ENCODE results near the gene NUBP1.
"Not testable (repeated sequence)": the region's sequence is repeated elsewhere in the genome, so short reads cannot be mapped to it uniquely, and the experiment has no call there.

The NUBP1 gene

GRCh38 chr16:10776923-10777322 lies 33.3 kb downstream of the NUBP1 start:
- H3K4me3 ChIP-seq (ENCODE audit: low read depth, low read length); H3K36me3 ChIP-seq (ENCODE audit: control insufficient read depth, insufficient read depth, low read length); H3K4me1 ChIP-seq (ENCODE audit: control insufficient read depth, insufficient read depth, low read length); H3K9ac ChIP-seq (ENCODE audit: low read depth, low read length); H3K9me3 ChIP-seq (ENCODE audit: control insufficient read depth, insufficient read depth, low read length); H3K27me3 ChIP-seq (ENCODE audit: control insufficient read depth, insufficient read depth, low read length): not testable (repeated sequence)

DNA sequence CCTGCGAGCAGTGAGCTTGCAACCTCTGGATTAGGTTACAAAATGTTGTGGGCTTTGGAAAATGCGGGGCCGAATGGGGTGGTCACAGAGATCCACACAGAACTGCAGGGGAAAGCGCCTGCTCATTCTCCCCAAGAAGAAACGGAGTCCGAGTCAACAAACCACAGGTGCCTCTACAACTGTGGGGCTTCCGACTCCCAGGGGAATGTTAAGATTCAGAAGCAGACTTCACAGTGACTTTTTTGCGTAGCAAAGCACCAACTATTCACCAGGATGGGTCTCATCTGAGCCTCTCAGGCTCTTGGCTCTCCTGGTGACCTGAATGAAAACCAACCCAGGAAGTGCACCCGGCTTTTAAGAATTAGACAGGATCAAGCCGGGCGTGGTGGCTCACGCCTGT lies 33.7 kb downstream of the NUBP1 start:
- Histone ChIP-seq H3K9me3 (ENCODE audit: control insufficient read depth, insufficient read depth, low read length) (no peaks in the 10 kb centered on the region), H3K4me1 (ENCODE audit: control insufficient read depth, insufficient read depth, low read length) (no peaks in the 10 kb centered on the region), H3K27me3 (ENCODE audit: control insufficient read depth, insufficient read depth, low read length) (no peaks in the 10 kb centered on the region), H3K4me3 (ENCODE audit: low read depth, low read length) (no peak overlapping the region), H3K9ac (ENCODE audit: low read depth, low read length) (no peak overlapping the region), H3K36me3 (ENCODE audit: control insufficient read depth, insufficient read depth, low read length) (no peaks in the 10 kb centered on the region)

DNA sequence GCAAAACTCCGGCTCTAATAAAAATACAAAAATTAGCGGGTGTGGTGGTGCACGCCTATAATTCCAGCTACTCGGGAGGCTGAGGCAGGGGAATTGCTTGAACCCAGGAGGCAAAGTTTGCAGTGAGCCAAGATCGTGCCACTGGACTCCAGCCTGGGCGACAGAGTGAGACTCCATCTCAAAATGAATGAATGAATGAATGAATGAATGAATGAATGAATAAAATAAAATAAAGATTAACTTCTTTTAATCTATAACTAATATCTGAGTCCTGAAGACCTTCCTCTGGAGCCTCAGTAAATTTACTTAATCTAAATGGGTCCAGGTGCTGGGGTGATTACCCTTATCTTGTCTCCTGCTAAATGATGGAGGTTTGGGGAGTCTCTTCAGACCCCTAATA lies 36.3 kb downstream of the NUBP1 start:
- not testable (repeated sequence) for H3K9ac ChIP-seq (ENCODE audit: low read depth, low read length); H3K4me1 ChIP-seq (ENCODE audit: control insufficient read depth, insufficient read depth, low read length); H3K36me3 ChIP-seq (ENCODE audit: control insufficient read depth, insufficient read depth, low read length)

DNA sequence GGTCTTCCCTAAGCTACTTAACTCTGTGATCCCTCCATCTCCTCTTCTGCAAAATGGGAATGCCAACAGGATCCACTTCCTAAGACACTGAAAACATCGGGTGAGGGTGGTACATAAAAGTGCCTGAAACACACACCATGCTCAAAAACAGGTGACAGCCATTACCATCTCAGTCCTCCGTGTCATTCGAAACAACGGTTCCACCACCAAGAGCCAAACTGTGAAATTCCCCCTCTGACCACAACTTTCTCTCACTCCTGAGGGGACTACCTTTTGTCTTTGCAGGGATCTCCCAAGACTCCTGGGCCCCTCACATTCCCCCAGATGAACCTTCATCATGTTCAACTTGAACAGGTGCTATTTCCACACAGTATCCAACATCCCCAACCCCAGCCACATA lies 37.0 kb downstream of the NUBP1 start:
- Histone ChIP-seq H3K4me3 (ENCODE audit: low read depth, low read length) (no peak overlapping the region), H3K9ac (ENCODE audit: low read depth, low read length) (no peak overlapping the region), H3K4me1 (ENCODE audit: control insufficient read depth, insufficient read depth, low read length) (no peaks in the 10 kb centered on the region)

More for the DNA sequence above, 36.3 kb downstream of the NUBP1 start:
- H3K9me3 ChIP-seq (ENCODE audit: control insufficient read depth, insufficient read depth, low read length); H3K4me3 ChIP-seq (ENCODE audit: low read depth, low read length); H3K27me3 ChIP-seq (ENCODE audit: control insufficient read depth, insufficient read depth, low read length): not testable (repeated sequence)

DNA sequence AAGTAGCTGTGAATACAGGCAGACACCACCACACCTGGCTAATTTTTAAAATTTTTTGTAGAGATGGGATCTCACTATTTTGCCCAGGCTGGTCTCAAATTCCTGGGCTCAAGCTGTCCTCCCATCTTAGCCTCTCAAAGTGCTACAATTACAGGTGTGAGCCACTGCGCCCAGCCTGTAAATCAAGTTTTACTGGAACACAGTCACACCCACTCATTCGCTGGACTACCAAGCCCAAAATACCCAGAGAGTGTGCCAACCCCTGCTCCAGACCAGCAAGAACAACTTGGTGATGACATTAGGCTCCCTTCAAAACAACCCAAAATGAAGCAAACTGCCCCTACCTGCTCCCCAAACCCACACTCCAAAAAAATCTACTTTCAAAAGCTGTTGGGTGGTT lies 39.0 kb downstream of the NUBP1 start:
- H3K4me1 ChIP-seq (ENCODE audit: control insufficient read depth, insufficient read depth, low read length) = peaks cover 3% of the 10 kb centered on the region
- H3K27me3 ChIP-seq (ENCODE audit: control insufficient read depth, insufficient read depth, low read length) = no peaks in the 10 kb centered on the region
- no peaks in the 10 kb centered on the region for H3K36me3 ChIP-seq (ENCODE audit: control insufficient read depth, insufficient read depth, low read length)
- no peaks in the 10 kb centered on the region for H3K9me3 ChIP-seq (ENCODE audit: control insufficient read depth, insufficient read depth, low read length)
- H3K4me3 ChIP-seq (ENCODE audit: low read depth, low read length) = no peak overlapping the region
- H3K9ac ChIP-seq (ENCODE audit: low read depth, low read length) = no peak overlapping the region

More for the DNA sequence above, 37.0 kb downstream of the NUBP1 start:
- Histone ChIP-seq H3K27me3 (ENCODE audit: control insufficient read depth, insufficient read depth, low read length) (no peaks in the 10 kb centered on the region), H3K36me3 (ENCODE audit: control insufficient read depth, insufficient read depth, low read length) (no peaks in the 10 kb centered on the region), H3K9me3 (ENCODE audit: control insufficient read depth, insufficient read depth, low read length) (no peaks in the 10 kb centered on the region)

GRCh38 chr16:10787304-10787703 lies 43.7 kb downstream of the NUBP1 start:
- no peaks in the 10 kb centered on the region for H3K36me3 ChIP-seq (ENCODE audit: control insufficient read depth, insufficient read depth, low read length)
- no peak overlapping the region for H3K4me3 ChIP-seq (ENCODE audit: low read depth, low read length)
- H3K27me3 ChIP-seq (ENCODE audit: control insufficient read depth, insufficient read depth, low read length) = no peaks in the 10 kb centered on the region
- H3K9me3 ChIP-seq (ENCODE audit: control insufficient read depth, insufficient read depth, low read length) = no peaks in the 10 kb centered on the region
- no peak overlapping the region for H3K9ac ChIP-seq (ENCODE audit: low read depth, low read length)
- peaks cover 3% of the 10 kb centered on the region for H3K4me1 ChIP-seq (ENCODE audit: control insufficient read depth, insufficient read depth, low read length)

DNA sequence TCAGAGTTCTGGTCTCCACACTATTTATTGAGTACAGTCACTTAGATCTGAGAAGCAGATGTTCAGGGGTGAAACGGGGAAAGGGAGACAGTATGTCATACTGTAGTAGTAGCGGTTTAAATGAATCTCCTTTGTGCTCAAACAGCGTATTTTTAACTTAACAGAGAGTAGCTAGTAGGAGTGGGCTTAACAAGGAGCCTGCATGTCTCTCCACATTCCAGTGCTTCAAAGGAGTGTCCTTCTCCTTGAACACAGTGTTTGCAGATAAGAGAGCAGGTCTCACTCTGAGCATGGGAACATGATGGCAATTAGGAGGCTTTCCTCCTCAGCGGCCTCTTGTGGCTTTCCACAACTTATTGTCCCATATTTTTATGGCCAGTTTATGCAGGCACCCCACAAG lies 45.0 kb downstream of the NUBP1 start:
- H3K4me1 ChIP-seq (ENCODE audit: control insufficient read depth, insufficient read depth, low read length); H3K9ac ChIP-seq (ENCODE audit: low read depth, low read length): not testable (repeated sequence)

DNA sequence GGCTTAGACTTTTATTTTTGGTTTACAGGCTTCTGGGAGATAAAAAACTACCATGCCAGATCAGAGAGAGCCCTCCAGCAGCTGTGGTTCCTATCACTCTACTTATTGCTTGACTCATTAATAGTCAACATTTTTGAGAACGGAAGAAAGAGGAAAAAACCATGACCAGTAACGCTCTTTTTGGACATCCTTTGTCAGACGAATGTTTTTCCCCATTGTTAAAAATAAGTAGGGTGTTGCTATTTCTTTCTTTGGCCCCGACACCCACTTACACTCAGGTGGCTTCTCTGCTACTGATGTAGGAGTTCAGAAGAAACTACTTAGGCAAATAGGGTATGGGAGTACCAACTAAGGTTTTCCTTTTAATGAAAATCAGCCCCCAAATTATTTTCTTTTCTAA lies 47.4 kb downstream of the NUBP1 start:
- Histone ChIP-seq H3K9me3 (ENCODE audit: control insufficient read depth, insufficient read depth, low read length) (no peaks in the 10 kb centered on the region), H3K36me3 (ENCODE audit: control insufficient read depth, insufficient read depth, low read length) (no peaks in the 10 kb centered on the region), H3K4me3 (ENCODE audit: low read depth, low read length) (no peak overlapping the region), H3K4me1 (ENCODE audit: control insufficient read depth, insufficient read depth, low read length) (peaks cover 3% of the 10 kb centered on the region), H3K9ac (ENCODE audit: low read depth, low read length) (no peak overlapping the region), H3K27me3 (ENCODE audit: control insufficient read depth, insufficient read depth, low read length) (no peaks in the 10 kb centered on the region)

More for the DNA sequence above, 45.0 kb downstream of the NUBP1 start:
- not testable (repeated sequence) for H3K9me3 ChIP-seq (ENCODE audit: control insufficient read depth, insufficient read depth, low read length); H3K36me3 ChIP-seq (ENCODE audit: control insufficient read depth, insufficient read depth, low read length); H3K4me3 ChIP-seq (ENCODE audit: low read depth, low read length); H3K27me3 ChIP-seq (ENCODE audit: control insufficient read depth, insufficient read depth, low read length)

DNA sequence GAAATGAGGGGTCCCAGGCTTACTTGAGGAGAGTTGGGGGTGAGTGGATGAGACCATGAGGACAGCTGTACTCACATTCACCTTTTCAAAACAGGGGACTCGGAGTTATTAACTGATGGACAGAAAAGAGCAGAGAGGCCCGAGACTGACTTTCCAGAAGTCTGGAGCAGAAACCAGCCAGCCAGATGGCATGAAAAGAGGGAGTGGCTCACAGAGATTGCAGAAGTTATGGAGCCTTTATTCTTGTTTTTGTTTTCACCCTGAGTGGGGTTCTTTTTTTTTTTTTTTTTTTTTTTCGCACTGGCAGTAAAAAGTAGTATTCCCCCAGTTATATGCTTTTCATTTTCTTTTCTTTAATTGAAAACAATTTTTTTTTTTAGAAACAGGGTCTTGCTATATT lies 56.1 kb downstream of the NUBP1 start:
- Histone ChIP-seq H3K4me3 (ENCODE audit: low read depth, low read length) (no peak overlapping the region), H3K9ac (ENCODE audit: low read depth, low read length) (no peak overlapping the region), H3K9me3 (ENCODE audit: control insufficient read depth, insufficient read depth, low read length) (no peaks in the 10 kb centered on the region), H3K27me3 (ENCODE audit: control insufficient read depth, insufficient read depth, low read length) (no peaks in the 10 kb centered on the region), H3K4me1 (ENCODE audit: control insufficient read depth, insufficient read depth, low read length) (no peaks in the 10 kb centered on the region), H3K36me3 (ENCODE audit: control insufficient read depth, insufficient read depth, low read length) (no peaks in the 10 kb centered on the region)

DNA sequence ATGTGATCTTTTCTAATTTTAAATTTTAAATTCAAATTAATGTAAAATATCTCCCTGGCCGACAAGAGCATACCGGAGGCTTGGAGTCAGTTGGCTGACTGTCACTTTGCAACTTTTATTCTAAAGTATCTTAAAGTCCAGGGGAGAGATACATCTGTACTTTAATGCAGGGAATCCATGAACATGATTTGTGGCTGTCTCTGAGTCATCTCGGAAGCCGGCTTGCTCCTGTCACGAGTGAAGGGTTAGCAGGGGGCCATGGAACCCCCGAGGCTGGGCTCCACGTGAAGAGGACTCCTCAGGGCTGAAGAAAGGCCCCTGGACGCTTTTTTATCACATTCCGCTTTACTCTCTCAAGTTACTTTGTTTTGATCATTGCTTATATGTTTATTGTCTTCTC lies 61.7 kb downstream of the NUBP1 start:
- Histone ChIP-seq H3K4me1 (ENCODE audit: control insufficient read depth, insufficient read depth, low read length) (no peaks in the 10 kb centered on the region), H3K9ac (ENCODE audit: low read depth, low read length) (no peak overlapping the region), H3K4me3 (ENCODE audit: low read depth, low read length) (no peak overlapping the region), H3K36me3 (ENCODE audit: control insufficient read depth, insufficient read depth, low read length) (no peaks in the 10 kb centered on the region), H3K9me3 (ENCODE audit: control insufficient read depth, insufficient read depth, low read length) (no peaks in the 10 kb centered on the region), H3K27me3 (ENCODE audit: control insufficient read depth, insufficient read depth, low read length) (no peaks in the 10 kb centered on the region)

GRCh38 chr16:10806698-10807097 lies 63.1 kb downstream of the NUBP1 start:
- no peaks in the 10 kb centered on the region for H3K4me1 ChIP-seq (ENCODE audit: control insufficient read depth, insufficient read depth, low read length)

GRCh38 chr16:10808218-10808617 lies 64.6 kb downstream of the NUBP1 start:
- H3K36me3 ChIP-seq (ENCODE audit: control insufficient read depth, insufficient read depth, low read length) = no peaks in the 10 kb centered on the region
- no peaks in the 10 kb centered on the region for H3K27me3 ChIP-seq (ENCODE audit: control insufficient read depth, insufficient read depth, low read length)
- H3K9me3 ChIP-seq (ENCODE audit: control insufficient read depth, insufficient read depth, low read length) = no peaks in the 10 kb centered on the region
- H3K4me3 ChIP-seq (ENCODE audit: low read depth, low read length) = no peak overlapping the region
- H3K4me1 ChIP-seq (ENCODE audit: control insufficient read depth, insufficient read depth, low read length) = no peaks in the 10 kb centered on the region
- H3K9ac ChIP-seq (ENCODE audit: low read depth, low read length) = no peak overlapping the region

More at GRCh38 chr16:10806698-10807097, 63.1 kb downstream of the NUBP1 start:
- Histone ChIP-seq H3K9ac (ENCODE audit: low read depth, low read length) (no peak overlapping the region), H3K4me3 (ENCODE audit: low read depth, low read length) (no peak overlapping the region), H3K27me3 (ENCODE audit: control insufficient read depth, insufficient read depth, low read length) (no peaks in the 10 kb centered on the region), H3K9me3 (ENCODE audit: control insufficient read depth, insufficient read depth, low read length) (no peaks in the 10 kb centered on the region), H3K36me3 (ENCODE audit: control insufficient read depth, insufficient read depth, low read length) (no peaks in the 10 kb centered on the region)

GRCh38 chr16:10808850-10809249 lies 65.2 kb downstream of the NUBP1 start:
- Histone ChIP-seq H3K4me1 (ENCODE audit: control insufficient read depth, insufficient read depth, low read length) (no peaks in the 10 kb centered on the region), H3K27me3 (ENCODE audit: control insufficient read depth, insufficient read depth, low read length) (no peaks in the 10 kb centered on the region), H3K4me3 (ENCODE audit: low read depth, low read length) (no peak overlapping the region), H3K9ac (ENCODE audit: low read depth, low read length) (no peak overlapping the region), H3K36me3 (ENCODE audit: control insufficient read depth, insufficient read depth, low read length) (no peaks in the 10 kb centered on the region), H3K9me3 (ENCODE audit: control insufficient read depth, insufficient read depth, low read length) (no peaks in the 10 kb centered on the region)
